GM19328 (cell line): ENCODE results near the gene UNC93B1.
"Not testable (repeated sequence)": the region's sequence is repeated elsewhere in the genome, so short reads cannot be mapped to it uniquely, and the experiment has no call there.

Experiments used
- ATAC-seq: cut with Tn5 transposase; IDR thresholded peaks from one replicate; pipeline ENCODE4 v1.9.1; 2021; ENCODE audit warnings: mild to moderate bottlenecking, moderate library complexity; ENCODE audit not compliant: unreplicated experiment

The UNC93B1 gene

DNA sequence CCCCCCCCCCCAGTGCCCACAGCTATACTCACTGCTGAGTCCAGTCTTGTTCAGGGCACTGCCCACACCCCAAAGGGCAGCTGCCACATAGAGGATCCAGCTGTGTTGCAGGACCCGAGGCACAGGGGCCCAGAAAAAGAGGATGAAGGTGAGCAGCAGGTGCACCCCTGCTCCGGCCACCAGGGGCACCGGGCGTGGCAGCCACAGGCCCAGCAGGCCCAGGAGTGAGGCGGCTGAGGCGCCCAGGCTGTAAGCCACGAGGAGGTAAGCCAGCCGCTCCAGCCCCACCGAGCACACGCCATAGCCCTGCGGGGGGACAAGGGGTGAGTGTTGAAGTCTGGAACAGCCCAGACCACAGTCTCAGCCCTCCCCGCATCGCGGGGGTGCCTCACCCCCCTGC, 8.3 kb downstream of the UNC93B1 start:
- ATAC-seq: not testable (repeated sequence)

DNA sequence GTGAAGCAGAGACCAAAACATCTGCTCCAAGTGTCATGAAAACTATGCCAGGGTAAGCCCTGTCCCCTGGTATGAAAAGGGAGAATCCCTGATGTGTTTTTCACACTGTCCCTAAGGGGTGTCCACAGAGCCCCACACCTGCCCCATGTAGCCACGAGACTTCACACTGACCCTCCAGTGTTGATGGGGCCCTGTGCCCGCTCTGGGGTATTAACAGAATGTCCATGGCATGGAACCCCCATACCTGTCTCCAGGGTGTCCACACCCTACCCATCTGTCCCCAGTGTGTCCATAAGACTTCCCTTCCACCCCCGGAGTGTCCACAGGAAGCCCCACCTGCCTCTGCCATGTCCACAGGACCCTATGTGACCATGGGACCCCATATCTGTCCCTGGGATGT, 8.8 kb downstream of the UNC93B1 start:
- ATAC-seq: not testable (repeated sequence)

DNA sequence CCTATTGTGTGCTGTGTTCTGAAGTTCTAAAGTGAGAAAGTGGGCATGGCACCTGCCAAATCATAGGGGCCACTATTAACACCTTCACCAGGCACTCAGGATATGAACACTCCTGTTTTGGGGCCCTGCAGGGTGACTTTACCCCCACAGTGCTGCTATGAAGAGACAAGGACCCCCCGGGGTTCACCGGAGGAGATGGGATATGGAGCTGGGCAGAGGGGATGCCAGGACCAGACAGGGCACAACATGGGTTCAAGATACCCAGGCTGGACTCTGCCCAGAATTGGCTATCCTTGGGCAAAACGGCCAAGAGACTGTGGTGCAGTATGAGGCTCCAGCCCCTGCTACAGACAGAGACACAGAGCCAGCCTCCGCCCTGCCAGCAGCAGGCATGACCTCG, 9.5 kb downstream of the UNC93B1 start:
- not testable (repeated sequence) for ATAC-seq

DNA sequence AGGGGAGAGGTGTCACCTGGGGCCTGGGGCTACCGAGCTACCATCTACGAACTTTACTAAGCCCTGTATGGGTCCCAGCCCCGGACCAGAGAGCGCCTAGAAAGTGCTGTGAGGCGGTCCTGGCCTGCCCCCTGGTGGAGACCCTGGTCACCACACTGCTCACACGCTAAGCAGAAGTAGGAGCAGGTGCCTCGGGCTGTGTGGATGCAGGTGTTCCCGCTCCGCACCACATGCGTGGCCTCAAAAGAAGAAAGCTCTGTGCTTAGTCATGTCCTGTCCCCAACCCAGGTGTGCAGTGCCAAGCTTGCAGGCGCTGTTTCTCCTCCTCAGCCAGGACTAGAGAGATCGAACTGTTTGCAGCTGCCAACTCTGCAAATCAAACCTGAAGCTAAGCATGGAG, 10.1 kb downstream of the UNC93B1 start:
- ATAC-seq: not testable (repeated sequence)

DNA sequence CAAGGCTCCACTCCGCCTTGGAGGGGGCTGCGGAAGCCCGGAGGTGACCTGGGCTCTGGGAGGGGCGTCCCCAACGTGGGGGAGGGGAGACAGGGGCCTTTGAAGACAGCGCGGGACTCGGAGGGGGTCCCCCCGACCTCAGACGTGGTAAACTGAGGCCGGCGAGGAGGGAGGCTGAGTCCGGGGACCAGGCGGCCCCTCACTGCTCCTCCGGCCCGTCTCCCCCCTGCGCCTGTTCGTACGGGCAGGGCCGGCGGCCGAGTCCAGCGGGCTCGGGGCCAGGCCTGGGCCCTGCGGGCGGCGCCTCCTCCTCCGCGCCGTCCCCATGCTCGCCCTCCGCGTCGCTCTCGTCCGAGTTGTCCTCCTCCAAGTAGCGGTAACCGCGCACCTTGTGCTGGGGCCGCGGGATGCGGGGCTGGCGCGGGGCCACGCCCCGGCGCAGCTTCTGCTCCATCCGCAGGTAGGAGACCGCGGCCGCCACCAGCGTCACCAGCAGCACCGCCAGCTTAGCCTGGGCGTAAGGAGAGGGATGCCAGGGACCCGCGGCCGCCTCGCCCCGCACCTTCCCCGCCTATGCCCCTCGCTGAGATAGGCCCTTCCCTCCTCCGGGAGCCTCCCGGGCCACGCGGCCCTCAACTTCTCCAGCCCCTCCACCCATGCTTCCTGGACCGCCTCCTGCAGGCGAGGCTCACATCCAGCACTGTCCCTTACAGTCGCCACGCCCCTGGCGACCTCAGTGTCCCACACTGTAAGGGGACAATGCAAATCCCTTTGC, 12.4 kb downstream of the UNC93B1 start:
- not testable (repeated sequence) for ATAC-seq

DNA sequence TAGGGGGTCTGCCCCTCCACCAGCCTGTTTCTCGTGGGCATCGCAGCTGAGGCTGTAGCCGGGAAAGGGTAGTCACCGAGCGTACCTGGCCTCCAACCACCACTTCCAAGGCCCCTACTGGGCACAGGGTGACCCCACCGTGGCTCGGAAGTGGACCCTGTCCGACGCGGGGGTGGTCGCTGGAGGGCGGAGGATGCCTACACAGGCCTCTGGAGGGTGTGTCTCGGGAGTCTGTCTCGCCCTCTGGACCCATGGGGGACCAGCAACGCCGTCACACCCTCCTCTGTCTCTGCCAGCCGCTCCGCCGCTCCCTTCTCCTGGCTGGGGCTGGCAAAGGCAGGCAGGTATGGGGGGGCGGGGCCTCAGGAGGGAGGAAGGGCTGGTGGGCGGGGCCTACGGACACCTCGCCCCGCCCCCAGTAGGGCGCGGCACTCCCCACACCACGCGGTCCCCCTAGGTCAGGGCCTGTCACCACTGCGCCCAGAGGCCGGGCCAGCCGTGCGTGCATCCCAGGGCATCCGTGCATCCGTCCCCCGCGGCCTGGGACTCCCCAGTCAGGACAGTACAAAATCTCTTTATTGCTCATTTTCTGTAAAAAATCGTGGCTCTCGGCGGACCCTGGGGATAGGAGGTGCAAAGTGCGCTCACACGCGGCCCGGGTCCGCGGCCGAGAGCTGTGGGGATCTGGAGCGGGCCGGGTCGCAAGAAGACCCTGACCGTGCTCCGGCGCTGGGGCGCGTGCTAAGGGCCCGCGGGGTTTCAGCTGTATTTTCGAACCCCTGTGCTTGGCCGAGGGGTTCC, 13.2 kb downstream of the UNC93B1 start:
- not testable (repeated sequence) for ATAC-seq

DNA sequence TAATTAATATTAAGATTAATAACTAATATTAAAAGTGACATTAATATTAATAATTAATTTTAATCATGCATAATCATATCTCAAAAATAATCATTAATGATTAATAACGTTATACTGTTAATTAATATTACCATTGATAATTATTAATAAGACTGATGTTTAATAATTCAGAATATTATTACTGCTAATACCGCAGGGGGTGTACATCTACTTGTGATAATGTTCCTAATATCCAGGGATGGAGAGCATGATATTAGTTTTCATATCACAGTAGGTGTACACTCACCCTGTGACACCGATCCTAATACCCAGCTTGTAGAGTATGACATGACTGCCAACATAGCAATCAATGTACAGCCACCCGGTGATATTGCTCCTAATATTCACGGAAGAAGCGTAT, 18.6 kb downstream of the UNC93B1 start:
- ATAC-seq: not testable (repeated sequence)

DNA sequence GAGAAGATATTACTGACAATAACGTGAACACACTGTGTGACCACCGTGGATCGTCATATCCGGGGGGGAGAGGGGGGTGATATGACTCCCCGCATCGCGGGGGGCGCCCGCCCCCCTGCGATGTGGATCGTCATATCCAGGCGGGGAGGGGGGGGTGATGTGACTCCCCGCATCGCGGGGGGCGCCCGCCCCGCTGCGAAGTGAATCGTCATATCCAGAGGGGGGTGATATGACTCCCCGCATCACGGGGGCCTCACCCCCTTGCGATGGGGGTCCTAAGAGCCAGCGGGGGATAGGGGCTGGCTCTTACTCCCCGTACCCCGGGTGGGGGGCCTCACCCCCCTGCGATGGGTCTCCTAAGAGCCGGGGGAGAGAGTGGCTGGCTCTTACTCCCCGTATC, 19.9 kb downstream of the UNC93B1 start:
- ATAC-seq: no peak

DNA sequence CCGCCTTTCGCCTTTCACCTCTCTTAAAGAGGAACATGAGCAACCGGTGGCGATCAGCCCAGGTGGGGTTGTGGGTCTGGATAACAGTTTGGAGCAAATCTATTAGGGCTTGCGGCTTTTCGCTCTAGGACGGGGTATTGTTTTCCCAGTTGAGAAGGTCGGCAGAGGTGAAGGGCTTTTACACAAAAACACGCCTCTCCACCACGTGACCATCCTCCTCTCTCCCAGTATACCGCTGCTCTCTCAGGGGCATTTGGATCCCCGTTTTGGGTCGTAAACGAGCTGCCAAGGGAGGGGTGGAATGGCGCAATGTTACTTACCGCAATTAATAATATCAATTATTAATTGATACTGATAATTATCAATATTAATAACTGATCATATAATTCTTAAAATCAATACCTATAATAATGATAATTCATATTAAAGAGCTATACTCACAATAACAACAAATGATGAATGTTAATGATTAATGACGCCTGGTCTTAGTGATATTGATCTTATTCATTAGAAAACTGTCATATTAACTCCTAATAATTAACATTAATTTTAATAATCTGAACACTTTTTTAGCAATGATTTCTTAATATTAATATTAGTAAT, 21.5 kb downstream of the UNC93B1 start:
- not testable (repeated sequence) for ATAC-seq

DNA sequence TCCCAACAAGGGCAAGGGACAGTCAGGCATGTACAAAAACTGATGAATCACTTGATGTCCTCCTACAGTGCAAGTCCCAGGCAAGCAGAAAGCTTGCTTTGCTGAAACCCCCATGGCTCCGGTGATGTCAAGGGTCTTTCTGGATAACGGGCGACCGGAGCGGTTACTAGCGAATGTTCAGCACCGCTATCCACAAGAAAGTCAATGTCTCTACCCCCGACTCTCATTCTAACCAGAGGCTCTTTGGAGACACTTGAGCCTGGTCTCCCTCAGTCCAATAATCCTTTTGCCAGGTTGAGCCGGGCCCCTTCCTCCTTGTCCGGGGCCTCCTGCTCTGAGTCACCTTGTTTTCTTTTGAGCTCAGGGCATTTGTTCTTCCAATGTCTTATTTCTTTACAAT, 22.7 kb downstream of the UNC93B1 start:
- not testable (repeated sequence) for ATAC-seq

DNA sequence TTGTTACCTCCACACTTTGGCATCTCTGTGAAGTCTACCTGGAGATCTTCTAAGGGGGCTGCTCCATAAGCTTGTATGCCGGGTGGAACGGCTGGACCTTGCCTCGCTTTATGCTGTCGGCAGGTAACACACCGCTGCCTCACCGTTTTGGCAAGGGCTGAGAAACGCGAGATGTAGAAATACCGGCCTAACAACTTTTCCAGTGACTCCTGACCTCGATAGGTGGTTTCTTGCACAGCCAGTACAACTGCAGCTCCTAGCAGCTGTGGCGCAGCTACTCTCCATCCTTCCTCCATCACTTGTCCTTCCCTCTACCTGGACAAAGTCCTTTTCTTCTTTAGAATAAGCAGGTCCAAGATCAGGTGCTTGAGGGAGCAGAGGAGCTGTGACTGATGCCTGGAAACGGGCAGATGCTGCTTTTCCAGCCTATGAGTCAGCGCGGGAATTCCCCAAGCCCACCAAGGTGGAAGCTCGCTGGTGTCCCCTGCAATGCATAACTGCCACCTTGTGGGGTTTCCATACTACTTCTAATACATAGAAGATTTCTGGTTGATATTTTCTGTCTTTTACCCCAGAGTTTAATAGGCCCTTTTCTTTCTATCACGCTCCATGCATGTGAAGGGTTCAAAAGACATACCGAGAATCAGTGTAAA, 25.0 kb downstream of the UNC93B1 start:
- not testable (repeated sequence) for ATAC-seq

DNA sequence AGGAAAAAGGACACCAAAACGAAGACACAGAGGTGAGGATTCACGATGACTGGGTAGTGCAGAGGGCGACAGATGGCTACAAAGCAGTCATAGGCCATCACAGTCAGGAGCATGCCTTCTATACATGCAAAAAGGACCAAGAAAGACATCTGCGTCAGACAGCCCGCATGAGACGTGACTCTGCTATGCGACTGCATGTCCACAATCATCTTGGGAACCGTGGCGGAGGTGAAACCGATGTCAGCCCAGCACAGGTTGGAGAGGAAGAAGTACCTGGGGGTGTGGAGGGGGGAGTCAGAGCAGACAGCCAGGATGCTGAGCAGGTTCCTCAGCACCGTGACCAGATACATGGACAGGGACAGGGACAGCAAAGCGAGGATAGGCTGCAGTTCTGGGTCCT, 29.2 kb downstream of the UNC93B1 start:
- not testable (repeated sequence) for ATAC-seq

DNA sequence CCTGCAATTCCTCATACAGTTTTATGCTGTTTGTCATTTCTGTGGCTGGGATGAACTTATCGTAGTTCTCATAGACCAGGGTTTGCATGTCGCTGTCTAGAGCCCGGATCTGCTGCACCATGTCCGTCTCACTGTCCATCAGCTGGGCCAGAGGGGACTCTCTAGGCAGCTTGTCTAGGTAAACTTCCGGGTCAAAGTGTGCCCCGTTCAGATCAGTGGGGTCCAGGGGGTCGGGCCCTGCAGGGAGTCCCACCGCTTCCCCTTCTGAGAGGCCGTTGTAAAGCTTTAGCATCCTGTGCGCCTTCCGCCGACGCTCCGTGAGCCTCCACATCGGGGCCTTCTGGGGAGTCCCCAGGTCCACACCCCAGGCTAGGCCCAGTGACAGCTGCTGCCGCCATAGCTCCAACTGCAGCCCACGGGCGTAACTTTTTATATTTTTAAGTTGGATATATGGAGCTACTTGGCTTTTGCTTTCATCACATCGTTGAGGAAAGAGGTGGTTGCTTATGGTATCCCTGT, 38.0 kb downstream of the UNC93B1 start:
- not testable (repeated sequence) for ATAC-seq

DNA sequence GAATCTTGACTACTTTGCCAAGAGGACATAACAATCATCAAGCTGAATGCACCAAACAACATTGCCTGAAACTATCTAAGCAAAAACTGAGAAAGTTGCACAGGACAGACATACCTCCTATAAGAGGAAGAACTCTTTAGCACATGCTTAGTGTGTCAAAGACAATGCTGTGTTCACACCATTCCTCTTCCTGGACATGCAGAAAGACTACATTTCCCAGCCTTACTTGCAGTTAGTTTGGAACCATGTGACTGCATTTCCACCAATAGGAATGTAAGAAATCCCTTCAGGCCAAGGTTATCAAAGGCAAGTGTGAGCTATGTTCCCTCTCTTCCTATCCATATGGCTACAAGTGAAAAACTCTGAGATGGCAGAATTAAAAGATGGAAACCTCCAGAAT, 39.2 kb downstream of the UNC93B1 start:
- not testable (repeated sequence) for ATAC-seq

DNA sequence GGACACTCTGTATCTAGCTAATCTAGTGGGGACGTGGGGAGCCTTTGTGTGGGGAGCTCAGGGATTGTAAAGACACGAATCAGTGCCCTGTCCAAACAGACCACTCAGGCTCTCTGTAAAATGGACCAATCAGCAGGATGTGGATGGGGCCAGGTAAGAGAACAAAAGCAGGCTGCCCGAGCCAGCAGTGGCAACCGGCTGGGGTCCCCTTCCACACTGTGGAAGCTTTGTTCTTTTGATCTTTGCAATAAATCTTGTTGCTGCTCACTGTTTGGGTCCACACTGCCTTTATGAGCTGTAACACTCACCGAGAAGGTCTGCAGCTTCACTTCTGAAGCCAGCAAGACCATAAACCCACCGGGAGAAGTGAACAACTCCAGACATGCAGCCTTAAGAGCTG, 40.0 kb downstream of the UNC93B1 start:
- ATAC-seq: not testable (repeated sequence)

DNA sequence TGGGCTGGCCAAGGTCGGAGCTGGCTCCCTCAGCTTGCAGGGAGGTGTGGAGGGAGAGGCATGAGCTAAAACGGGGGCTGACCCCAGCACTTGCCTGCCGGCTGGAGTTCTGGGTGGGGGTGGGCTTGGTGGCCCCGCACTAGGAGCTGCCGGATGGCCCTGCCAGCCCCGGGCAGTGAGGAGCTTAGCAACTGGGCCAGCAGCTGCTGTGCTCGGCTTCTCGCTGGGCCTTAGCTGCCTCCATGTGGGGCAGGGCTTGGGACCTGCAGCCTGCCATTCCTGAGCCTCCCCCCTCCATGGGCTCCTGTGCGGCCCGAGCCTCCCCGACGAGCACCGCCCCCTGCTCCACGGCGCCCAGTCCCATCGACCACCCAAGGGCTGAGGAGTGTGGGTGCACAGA, 40.7 kb downstream of the UNC93B1 start:
- not testable (repeated sequence) for ATAC-seq

DNA sequence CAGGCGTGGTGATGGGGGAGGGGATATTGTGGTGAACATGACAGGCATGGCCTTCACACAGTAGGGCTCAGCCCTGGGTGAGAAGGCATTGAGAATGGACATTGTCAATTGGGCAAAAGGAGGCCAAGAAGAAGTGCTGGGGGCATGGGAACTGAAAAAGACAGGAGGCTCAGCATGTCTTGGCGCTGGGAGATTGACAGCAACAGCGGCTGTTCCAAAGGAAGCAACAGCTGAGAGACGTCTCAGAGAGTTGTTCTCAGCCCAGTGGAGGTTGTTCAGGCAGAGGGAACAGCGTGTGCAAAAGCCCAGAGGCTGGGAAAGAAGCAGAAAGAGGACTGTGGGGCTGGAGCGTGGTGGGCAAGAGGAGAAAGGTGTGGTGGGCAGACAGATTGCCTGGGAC, 47.7 kb downstream of the UNC93B1 start:
- ATAC-seq: not testable (repeated sequence)

DNA sequence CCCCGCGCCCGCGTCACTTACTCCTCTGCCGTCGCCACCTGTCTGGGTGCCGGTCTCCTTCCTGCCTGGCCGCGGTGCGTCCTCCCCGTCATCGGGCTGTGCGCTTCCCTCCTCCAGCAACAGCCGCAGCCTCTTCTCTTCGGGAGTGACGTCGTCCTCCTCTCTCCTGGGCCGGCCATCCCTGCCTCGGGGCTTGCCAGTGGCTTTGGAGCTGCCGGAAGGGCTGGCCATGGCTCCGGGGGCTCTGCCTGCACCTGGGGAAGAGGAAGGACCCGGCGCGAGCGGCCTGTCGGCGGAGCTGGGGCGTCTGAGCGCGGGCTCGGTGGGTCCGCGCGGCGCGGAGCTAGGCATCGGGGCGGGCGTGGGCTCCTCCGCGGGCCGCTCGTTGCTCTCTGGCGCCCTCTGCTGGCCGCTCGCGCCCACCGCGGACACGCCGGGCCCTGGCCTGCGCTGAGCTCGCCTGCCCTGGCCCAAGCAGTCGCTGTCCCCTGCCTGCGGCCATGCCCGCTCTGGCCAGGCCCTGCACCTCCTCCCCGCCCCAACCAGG, 48.4 kb downstream of the UNC93B1 start:
- ATAC-seq: not testable (repeated sequence)

DNA sequence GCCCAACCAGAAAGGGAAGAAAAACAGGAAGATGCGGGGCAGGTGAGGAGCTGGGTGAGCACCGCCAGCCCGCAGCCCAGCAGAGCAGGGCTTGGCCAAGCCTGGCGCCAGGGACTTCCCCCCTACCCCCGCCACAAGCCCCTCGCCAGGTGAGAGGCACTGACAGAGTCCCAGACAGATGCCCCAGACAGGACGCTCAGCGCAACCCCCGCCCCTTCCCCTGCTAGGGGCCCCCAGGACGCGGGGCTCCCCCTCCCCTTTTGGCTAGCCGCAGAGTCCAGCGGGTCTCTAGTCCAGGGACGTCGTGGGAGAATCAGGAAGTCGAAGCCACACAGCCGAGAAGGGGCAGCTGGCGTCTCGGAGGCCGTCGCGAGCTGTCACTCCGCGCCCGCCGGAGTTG, 48.9 kb downstream of the UNC93B1 start:
- ATAC-seq: not testable (repeated sequence)

DNA sequence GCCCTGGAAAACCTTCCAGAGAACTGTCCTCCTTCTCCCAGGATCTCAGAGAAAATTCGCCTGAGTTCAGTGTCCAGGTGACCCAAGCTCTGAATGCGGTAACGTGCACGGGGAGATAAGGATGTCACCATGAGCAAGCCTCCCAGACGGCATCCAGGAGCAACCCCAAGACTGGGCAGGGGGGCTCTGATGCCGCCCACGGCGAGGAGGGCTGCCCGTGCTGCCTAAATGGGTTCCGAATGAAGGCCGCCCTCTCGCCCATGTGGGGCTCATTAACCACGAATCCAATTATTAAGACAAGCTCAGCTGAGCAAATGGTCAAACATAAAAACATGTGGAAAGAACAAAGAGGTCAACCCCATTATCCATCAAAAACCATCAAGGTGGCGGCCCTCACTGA, 49.6 kb downstream of the UNC93B1 start:
- ATAC-seq: not testable (repeated sequence)

DNA sequence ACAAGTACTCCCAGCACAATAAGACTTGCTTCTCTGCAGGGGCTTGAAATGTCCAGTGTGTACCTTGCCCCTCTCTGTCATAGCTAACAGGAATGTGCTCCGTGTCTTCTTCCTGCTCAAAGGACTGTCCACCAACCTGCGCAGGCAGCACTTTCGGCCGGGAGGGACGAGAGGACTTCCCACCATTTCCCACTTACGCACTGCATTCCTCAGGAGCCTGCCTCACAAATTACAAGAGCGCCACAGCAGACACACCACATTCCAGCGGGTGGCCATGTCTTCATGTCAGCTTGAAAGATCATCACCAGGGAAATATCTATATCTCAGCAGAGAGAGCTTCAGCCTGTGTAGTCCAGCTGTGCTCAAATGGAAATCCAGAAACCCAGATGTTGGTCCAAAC, 53.2 kb downstream of the UNC93B1 start:
- not testable (repeated sequence) for ATAC-seq
